ENCODE measurements around the gene IL10RA. TPM values are rescaled to one million over a fixed set of nuclear protein-coding genes. Genes with fewer than 3 reads are reported as not detected.

Gene IL10RA
- total and polyA plus RNA-seq, 9 of the 15 experiments (the other 6 are each of a cell fraction or from before 2014, with no cell fraction given) = 0.17 to 17.3 (median 2.9) TPM

DNA sequence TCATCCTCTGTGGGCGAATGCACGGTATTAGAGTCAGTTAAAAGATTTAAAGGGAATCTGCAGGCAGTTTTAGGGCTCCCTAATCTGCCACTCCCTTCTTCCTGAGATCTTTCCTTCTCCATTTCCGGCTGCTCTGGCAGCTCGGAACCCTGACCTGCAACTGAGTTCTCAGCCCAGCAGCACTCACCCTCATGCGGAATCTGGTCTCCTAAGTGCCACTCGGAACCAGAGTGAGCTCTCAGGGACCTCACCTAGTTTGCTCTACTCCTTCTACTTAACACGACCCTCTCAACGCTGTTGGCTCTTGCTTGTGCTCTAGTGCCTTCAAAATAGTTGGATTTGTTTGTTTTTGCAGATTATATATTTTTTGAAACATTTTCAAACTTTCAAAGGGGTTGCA lies 19.3 kb upstream of the IL10RA start:
- POLR2A ChIA-PET = interaction anchor here (1.2 to 1.8 kb wide), 2 partner anchors 9 to 13 kb away, joined by 4 to 5 read pairs; no protein-coding TSS in a partner anchor
- ATAC-seq = no peak
- H3K4me3 ChIP-seq = no peak overlapping the region
- no peaks in the 10 kb centered on the region for H3K9me1 ChIP-seq (ENCODE audit: control insufficient read depth, insufficient read depth, low read length)
- peaks cover 0 to 13% of the 10 kb centered on the region in 2 experiments; a peak in 3 of 5 replicates for H3K4me1 ChIP-seq (replicated peaks in 1 of 2; ENCODE audit: control insufficient read depth in 2 of 2, insufficient read depth in 2 of 2, low read length in 2 of 2)
- H3K27me3 ChIP-seq (ENCODE audit: control insufficient read depth in 2 of 2, insufficient read depth in 2 of 2, low read length in 2 of 2) = no peaks in the 10 kb centered on the region
- DNase-seq (ENCODE audit: extremely low read depth in 1 of 4, low spot score in 3 of 4) = peak in 1 of 4 experiments; percentile 2
- H4K20me1 ChIP-seq (replicated peaks; ENCODE audit: control insufficient read depth, insufficient read depth, low read length) = no peaks in the 10 kb centered on the region
- no peaks in the 10 kb centered on the region for H3K9me3 ChIP-seq (replicated peaks; ENCODE audit: control insufficient read depth, insufficient read depth, low read depth, low read length)
- WGBS (ENCODE audit: insufficient coverage, low coverage, missing lambda C conversion rate) = 56% methylated on average over 8 of the region's 8 CpGs
- no peak for FAIRE-seq
- no peak overlapping the region for H3K27ac ChIP-seq (ENCODE audit: extremely low read depth, low read depth, low read length)
- BruUV-seq (replicated peaks) = no TSS peak
- CTCF ChIA-PET (ENCODE audit: low intra/inter-chr PET ratio) = no interaction called here
- H3K9ac ChIP-seq (ENCODE audit: insufficient read depth in 1 of 2, low read depth in 2 of 2, low read length in 2 of 2) = no peak overlapping the region
- no peaks in the 10 kb centered on the region for H3K79me2 ChIP-seq (ENCODE audit: control insufficient read depth, insufficient read depth, low read length)
- no peak overlapping the region for H3K4me2 ChIP-seq (ENCODE audit: insufficient read depth, low read length)
- in situ Hi-C loops (cut with MboI) (no loop called here), intact Hi-C loops (cut with micrococcal nuclease) (no loop called here)
- H2AFZ ChIP-seq (ENCODE audit: low read depth, low read length) = 0 out of 2 replicates have a peak overlapping the region, but pooled peaks have one; percentile 9
- H3K36me3 ChIP-seq (ENCODE audit: control insufficient read depth, insufficient read depth, low read length) = no peaks in the 10 kb centered on the region
- TF ChIP-seq, protein P1, sequence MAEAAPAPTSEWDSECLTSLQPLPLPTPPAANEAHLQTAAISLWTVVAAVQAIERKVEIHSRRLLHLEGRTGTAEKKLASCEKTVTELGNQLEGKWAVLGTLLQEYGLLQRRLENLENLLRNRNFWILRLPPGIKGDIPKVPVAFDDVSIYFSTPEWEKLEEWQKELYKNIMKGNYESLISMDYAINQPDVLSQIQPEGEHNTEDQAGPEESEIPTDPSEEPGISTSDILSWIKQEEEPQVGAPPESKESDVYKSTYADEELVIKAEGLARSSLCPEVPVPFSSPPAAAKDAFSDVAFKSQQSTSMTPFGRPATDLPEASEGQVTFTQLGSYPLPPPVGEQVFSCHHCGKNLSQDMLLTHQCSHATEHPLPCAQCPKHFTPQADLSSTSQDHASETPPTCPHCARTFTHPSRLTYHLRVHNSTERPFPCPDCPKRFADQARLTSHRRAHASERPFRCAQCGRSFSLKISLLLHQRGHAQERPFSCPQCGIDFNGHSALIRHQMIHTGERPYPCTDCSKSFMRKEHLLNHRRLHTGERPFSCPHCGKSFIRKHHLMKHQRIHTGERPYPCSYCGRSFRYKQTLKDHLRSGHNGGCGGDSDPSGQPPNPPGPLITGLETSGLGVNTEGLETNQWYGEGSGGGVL (CRISPR knock-in tag; IDR thresholded peaks at IDR 0.05) = no peak
- TF ChIP-seq PHF21A (IDR thresholded peaks at IDR 0.05; ENCODE audit: borderline replicate concordance, low read depth) (no peak), ZNF778 (CRISPR knock-in tag; IDR thresholded peaks at IDR 0.05) (no peak), BRF1 (IDR thresholded peaks at IDR 0.05; ENCODE audit: borderline replicate concordance, extremely low read depth, insufficient read length) (no peak), NR3C1 (CRISPR knock-in tag; IDR thresholded peaks at IDR 0.05) (no peak), ZNF12 (CRISPR knock-in tag; IDR thresholded peaks at IDR 0.05) (no peak), ZNF77 (CRISPR knock-in tag; IDR thresholded peaks at IDR 0.05) (no peak), U2AF1 (optimal IDR thresholded peaks at IDR 0.05; ENCODE audit: low read depth, low read length) (no peak), MAZ (CRISPR knock-in tag; conservative IDR thresholded peaks at IDR 0.05 in 1 of 2, IDR thresholded peaks at IDR 0.05 in 1 of 2) (no peak), ZNF717 (CRISPR knock-in tag; IDR thresholded peaks at IDR 0.05) (no peak), MYC (IDR thresholded peaks at IDR 0.05; ENCODE audit: low read depth, low read length) (no peak), MYC (CRISPR knock-in tag; IDR thresholded peaks at IDR 0.05; ENCODE audit: borderline replicate concordance, low read depth) (no peak), ZBTB8A (IDR thresholded peaks at IDR 0.05; ENCODE audit: partially characterized antibody) (no peak)
- TF ChIP-seq, protein P2, sequence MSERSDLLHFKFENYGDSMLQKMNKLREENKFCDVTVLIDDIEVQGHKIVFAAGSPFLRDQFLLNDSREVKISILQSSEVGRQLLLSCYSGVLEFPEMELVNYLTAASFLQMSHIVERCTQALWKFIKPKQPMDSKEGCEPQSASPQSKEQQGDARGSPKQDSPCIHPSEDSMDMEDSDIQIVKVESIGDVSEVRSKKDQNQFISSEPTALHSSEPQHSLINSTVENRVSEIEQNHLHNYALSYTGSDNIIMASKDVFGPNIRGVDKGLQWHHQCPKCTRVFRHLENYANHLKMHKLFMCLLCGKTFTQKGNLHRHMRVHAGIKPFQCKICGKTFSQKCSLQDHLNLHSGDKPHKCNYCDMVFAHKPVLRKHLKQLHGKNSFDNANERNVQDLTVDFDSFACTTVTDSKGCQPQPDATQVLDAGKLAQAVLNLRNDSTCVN (CRISPR knock-in tag; IDR thresholded peaks at IDR 0.05) = no peak
- TF ChIP-seq, protein P3, sequence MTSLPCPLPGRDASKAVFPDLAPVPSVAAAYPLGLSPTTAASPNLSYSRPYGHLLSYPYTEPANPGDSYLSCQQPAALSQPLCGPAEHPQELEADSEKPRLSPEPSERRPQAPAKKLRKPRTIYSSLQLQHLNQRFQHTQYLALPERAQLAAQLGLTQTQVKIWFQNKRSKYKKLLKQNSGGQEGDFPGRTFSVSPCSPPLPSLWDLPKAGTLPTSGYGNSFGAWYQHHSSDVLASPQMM (CRISPR knock-in tag; IDR thresholded peaks at IDR 0.05) = no peak
- TF ChIP-seq, protein P4, sequence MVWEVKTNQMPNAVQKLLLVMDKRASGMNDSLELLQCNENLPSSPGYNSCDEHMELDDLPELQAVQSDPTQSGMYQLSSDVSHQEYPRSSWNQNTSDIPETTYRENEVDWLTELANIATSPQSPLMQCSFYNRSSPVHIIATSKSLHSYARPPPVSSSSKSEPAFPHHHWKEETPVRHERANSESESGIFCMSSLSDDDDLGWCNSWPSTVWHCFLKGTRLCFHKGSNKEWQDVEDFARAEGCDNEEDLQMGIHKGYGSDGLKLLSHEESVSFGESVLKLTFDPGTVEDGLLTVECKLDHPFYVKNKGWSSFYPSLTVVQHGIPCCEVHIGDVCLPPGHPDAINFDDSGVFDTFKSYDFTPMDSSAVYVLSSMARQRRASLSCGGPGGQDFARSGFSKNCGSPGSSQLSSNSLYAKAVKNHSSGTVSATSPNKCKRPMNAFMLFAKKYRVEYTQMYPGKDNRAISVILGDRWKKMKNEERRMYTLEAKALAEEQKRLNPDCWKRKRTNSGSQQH (CRISPR knock-in tag; IDR thresholded peaks at IDR 0.05) = no peak
- TF ChIP-seq, protein P5, sequence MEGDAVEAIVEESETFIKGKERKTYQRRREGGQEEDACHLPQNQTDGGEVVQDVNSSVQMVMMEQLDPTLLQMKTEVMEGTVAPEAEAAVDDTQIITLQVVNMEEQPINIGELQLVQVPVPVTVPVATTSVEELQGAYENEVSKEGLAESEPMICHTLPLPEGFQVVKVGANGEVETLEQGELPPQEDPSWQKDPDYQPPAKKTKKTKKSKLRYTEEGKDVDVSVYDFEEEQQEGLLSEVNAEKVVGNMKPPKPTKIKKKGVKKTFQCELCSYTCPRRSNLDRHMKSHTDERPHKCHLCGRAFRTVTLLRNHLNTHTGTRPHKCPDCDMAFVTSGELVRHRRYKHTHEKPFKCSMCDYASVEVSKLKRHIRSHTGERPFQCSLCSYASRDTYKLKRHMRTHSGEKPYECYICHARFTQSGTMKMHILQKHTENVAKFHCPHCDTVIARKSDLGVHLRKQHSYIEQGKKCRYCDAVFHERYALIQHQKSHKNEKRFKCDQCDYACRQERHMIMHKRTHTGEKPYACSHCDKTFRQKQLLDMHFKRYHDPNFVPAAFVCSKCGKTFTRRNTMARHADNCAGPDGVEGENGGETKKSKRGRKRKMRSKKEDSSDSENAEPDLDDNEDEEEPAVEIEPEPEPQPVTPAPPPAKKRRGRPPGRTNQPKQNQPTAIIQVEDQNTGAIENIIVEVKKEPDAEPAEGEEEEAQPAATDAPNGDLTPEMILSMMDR (IDR thresholded peaks at IDR 0.05 in 2 of 3, conservative IDR thresholded peaks at IDR 0.05 in 1 of 3; ENCODE audit: insufficient read depth in 2 of 3, low read depth in 1 of 3, low read length in 3 of 3) = no peak
